Stimulated activated CD4-positive, alpha-beta T cell treated with anti-CD3 and anti-CD28 coated beads, Interleukin-2, amount 100 ng/mL, for 24 hours (primary cell): ENCODE measurements around the gene SLC9A5.

Source experiments
- DNase-seq, 2 donors: peaks; one replicate each; pipeline ENCODE4 v3.0.0-alpha.2; 2020

Gene SLC9A5

DNA sequence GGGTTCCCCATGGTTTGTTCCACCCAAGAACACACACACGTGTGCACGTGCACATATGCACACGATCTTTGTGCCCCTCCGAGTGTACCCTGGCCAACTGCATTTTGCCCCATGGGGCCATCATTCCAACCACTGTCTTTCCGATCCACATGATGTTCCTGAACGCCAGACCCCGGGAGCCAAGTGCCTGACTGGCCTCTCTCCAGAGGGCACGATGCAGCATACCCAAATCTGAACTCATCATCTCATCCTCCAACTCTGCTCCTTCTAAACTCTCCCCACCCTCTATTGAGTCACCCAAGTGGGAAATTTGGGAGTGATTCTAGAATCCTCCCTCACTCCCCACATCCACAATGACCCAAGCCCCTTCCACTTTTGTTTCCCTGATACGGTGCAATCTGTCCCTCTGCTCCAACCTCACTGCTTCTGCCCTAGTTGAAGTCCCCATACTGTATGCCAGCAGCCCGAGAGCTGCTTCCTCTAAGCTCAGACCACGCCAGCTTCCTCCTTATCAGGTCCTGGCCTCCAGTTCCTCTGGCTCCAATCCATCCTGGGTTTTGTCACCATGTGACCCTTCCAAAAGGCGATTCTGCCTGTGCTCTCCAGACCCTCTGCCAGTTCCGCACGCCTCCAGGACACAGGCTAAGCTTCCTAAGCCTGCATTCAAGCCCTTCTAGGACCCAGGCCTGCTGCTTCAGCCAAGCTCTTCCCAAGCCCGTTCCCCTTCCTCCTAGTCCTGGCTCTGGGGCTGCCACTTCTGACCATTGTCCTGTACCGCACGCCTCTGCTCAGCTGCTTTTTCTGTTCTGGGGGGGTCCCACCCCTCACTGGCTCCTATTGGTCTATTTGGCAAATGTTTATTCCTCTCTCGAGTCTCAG, 31.9 kb upstream of the SLC9A5 start:
- DNase-seq: no peak

DNA sequence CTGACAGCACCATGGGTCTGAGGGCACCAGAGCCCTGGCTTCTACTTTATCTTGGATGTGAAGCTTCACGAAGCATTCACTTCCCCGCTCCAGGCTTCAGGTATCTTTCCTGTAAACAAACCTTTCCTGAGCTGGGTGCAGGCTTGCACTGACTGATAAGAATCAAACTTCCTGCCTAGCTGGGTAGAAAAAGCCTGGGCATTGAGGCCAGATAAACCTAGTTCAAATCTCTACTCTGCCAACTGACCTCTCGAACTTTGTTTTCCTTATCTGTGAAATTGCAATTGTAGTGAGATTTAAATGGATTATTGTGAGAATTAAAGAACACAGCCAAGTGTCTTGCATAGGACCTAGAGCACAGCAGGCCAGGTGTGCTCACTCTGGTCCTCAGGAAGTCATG, 24.8 kb upstream of the SLC9A5 start:
- DNase-seq: no peak

DNA sequence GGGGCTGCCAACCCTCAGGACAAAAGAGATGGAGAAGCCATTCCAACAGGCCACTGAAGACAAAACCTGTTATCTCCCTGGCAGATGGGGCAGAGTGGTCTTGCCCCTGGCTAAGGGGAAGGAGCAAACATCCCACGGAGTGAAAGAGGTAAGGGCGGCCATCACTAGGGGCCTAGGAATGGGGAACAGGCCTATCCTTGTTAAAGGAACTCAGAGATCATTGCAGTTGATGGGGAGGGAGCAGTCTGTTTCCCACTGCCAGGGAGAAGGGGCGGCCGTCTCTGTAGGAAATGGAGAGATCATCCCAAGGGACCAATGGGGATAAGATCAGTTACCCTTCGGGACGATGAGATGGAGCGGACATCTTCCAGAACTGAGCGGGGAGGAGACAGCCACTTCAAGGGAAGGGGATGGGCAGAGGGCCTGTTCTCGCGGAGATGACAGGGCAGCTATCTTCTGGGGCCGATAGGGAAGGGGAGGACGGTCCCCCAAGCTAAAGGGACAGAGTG, 22.4 kb upstream of the SLC9A5 start:
- DNase-seq: no peak

DNA sequence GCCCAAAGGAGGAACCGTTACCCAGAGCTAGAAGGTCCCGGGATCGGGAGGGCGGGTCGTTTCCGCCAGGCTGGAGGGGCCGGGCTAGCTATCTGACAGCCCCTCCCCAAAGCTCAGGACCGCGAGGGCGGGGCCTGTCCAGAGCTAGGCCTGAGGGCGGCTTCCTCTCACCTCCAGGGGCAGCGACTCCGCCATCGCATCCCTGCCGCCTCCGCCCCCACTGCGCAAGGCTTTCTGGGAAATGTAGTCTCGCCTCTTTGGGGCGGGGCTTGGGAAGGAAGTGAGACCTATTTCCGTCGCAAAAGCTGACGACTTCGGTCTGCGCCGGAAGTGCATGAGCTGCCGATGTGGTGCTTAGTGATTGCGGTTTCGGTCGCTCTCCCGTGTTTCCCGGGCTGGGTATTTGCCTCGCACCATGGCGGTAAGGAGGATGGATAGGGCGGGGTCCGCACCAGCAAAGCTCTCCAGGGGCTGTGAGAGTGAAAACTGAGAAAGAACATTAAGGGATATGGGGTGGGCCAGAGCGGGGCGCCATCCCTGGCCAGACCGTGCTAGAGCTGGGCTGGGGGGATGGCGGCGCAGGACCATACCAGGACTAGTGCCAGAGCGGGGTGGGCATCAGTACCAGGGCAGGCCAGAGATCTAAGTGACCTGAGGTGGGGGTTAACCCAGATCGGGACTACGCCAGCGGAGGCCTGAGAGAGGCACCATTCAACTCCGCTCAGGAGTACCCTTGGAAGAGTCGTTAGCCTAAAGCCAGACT, 21.8 kb upstream of the SLC9A5 start, which contains the start of gene TMEM208:
Gene TMEM208 (plus strand): TSS at position 327 of the 763 bp plus-strand sequence. CDS start 89 bp downstream, at position 416.
- peak; percentile 98 to 99 for DNase-seq

GRCh38 chr16:67227567-67227921, 21.2 kb upstream of the SLC9A5 start:
- DNase-seq: no peak

DNA sequence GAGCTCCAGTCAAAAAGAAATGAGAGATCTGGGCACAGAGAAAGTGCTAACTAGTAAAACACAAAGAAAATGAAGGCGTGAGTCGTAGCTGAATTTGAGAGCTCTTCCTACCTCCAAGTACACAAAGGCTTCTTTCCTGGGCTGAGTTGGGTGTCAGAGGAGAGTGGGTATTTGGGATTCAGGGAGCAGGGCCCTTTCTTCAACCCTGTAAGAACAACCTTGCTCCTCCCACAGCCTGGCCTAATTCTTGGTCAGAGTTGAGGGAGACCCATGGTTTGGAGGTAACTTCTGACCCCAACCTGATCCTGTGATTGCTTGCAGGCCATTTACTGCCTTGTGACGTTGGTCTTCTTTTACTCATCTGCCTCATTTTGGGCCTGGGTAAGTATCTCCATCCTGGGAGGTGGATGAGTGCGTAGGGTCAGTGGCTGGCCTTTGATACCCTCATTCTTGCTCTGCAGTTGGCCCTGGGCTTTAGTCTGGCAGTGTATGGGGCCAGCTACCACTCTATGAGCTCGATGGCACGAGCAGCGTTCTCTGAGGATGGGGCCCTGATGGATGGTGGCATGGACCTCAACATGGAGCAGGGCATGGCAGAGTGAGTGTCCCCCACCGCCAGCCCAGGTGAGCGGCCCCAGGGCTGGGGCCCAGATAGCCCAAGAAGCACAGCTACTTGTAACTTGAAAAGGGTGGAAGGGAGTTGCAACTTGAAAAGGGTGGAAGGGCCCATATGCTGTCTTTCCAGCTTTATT, 20.6 kb upstream of the SLC9A5 start:
- DNase-seq: no peak

GRCh38 chr16:67228905-67229304, 19.9 kb upstream of the SLC9A5 start:
- no peak for DNase-seq

GRCh38 chr16:67229906-67230808, 18.6 kb upstream of the SLC9A5 start:
- no peak for DNase-seq

DNA sequence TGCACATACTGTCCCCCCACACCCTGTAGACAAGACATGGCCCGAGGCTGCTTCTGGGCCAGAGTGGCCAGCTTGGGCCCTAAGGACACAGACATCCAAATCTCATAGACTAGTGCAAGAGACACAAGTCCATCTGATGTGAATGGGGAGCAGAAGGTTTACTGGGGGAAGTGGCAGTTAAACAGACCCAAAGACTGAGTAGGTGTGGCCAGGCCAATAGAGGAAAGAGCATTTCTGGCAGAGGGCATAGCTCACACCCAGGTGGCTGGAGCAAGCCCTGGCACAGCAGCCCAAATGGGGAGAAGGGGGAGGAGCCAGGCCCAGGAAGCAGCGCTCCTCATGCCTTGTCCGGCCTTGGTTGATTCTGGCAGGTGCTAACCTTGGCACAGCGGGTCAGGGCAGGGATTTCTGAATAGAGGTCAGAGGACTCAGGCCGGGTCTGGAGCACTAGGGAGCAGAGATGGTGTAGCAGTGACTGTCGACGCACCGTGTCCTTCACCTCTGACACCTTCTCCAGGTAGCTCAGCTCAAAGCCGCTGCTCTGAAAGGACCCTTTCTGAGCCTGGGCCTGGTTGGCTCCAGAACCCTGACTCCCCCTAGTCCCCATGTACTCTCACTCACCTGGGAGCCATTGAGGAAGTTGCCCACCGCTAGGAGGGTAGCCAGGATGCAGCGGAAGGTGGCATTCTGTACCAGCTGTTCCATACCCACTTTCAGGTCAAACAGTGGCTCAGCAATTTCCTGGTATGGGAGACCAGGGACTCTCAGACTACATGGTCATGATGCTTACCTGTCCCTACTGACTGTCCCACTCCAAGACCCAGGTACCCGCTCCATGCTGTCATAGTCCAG, 17.7 kb upstream of the SLC9A5 start:
- DNase-seq: no peak

DNA sequence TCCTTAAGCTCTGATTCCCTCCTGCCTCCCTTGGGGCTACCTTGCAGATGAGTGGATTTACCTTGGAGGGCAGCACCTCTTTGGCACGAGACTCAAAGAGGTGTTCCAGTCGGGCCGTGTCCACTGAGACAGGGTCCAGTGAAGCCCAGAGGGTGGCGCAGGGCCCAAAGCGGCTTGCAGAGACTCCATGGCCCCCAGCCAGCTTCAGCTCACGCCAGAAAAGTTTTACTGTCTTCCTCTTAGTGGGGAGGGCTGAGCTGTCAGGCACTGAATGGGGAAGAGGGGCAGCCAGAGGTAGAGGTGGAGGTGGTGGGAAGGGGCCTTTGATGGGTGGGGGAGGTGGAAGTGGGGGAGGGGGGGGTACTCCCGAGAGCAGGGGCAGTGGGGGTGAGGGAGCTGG, 15.2 kb upstream of the SLC9A5 start:
- DNase-seq: no peak

GRCh38 chr16:67234180-67234597, 14.6 kb upstream of the SLC9A5 start:
- no peak for DNase-seq

GRCh38 chr16:67235816-67236562, 12.8 kb upstream of the SLC9A5 start:
- DNase-seq: peak in 1 of 2 donors; percentile 61

GRCh38 chr16:67236563-67237395, 12.0 kb upstream of the SLC9A5 start:
- DNase-seq: peak; percentile 81 to 83

DNA sequence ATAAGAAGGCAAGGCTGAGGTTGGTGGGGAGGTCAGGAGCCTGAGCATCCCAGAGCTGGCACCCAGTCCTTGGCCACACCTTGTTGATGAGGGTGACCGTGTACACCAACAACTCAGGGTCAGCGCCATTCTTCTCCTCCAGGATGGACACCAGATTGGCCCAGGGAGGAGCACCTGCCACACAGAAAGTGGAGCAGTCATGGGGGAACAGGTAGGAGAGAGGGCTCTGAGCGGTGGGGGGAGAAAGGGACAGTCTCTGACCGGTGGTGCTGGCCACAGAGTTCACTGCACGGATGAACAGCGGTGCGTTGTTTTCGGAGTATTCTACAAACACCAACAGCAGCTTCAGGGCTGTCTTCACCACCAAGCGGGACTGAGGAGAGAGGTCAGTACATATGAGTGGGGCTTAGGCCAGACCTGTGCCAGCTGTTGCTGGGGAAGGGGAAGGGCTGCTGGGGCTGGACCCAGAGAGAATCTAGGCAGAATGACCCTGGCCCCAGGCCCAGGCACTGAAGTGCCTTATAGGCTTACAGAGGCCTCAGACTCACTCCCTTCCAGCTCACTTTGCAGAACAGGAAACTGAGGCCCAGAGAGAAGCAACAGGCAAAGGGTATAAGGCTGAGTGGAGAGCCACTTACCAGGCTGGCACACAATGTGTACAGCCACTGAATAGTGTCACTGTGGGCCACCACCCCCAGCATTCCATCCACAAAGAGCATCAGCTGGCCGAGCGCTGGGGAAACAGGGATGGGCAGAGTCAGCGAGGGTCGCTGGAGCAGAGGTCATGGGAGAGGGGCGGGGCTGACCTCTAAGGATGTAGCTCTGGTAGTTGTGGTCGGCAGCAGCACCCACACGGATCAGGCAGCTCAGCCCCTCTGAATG, 11.1 kb upstream of the SLC9A5 start:
- DNase-seq: no peak

GRCh38 chr16:67238278-67238575, 10.6 kb upstream of the SLC9A5 start:
- no peak for DNase-seq

- DNase-seq: no peak
Measured at GRCh38 chr16:67238806-67239470, 9.8 kb upstream of the SLC9A5 start.

- DNase-seq: no peak
Measured at GRCh38 chr16:67240506-67240905, 8.3 kb upstream of the SLC9A5 start.
